Measurements from ENCODE around the gene ZNF835.

GRCh38 chr19:56678205-56678604 is 6.6 kb upstream of the ZNF835 start:
- TF ChIP-seq, protein P1, sequence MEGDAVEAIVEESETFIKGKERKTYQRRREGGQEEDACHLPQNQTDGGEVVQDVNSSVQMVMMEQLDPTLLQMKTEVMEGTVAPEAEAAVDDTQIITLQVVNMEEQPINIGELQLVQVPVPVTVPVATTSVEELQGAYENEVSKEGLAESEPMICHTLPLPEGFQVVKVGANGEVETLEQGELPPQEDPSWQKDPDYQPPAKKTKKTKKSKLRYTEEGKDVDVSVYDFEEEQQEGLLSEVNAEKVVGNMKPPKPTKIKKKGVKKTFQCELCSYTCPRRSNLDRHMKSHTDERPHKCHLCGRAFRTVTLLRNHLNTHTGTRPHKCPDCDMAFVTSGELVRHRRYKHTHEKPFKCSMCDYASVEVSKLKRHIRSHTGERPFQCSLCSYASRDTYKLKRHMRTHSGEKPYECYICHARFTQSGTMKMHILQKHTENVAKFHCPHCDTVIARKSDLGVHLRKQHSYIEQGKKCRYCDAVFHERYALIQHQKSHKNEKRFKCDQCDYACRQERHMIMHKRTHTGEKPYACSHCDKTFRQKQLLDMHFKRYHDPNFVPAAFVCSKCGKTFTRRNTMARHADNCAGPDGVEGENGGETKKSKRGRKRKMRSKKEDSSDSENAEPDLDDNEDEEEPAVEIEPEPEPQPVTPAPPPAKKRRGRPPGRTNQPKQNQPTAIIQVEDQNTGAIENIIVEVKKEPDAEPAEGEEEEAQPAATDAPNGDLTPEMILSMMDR (IDR thresholded peaks at IDR 0.05): no peak
- no peak for TF ChIP-seq POLR2A (IDR thresholded peaks at IDR 0.05)
